Spinal cord (tissue), 10 donors: Measurements from ENCODE around the gene SIGLEC1. TPM values are rescaled to one million over a fixed set of nuclear protein-coding genes. Genes with fewer than 3 reads are reported as not detected.

Source experiments
- DNase-seq, 6 donors: peaks; one replicate each; pipeline versions ENCODE4 v3.0.0 to v3.0.0-alpha.2; 2013 to 2015; ENCODE audit warnings: low spot score in 6 of 6, low read depth in 4 of 6
- H3K27ac ChIP-seq: one replicate; pipeline ENCODE4 v1.5.1; 2013; ENCODE audit warnings: low read depth, low read length, control low read depth
- H3K27me3 ChIP-seq: one replicate; pipeline ENCODE4 v1.6.1; 2013; ENCODE audit warnings: low read length; ENCODE audit not compliant: control insufficient read depth, insufficient read depth
- H3K36me3 ChIP-seq: one replicate; pipeline ENCODE4 v1.6.1; 2013; ENCODE audit warnings: low read length; ENCODE audit not compliant: control insufficient read depth, insufficient read depth
- H3K4me1 ChIP-seq: one replicate; pipeline ENCODE4 v1.6.1; 2013; ENCODE audit warnings: low read length; ENCODE audit not compliant: control insufficient read depth, insufficient read depth
- H3K4me3 ChIP-seq: one replicate; pipeline ENCODE4 v1.5.1; 2013; ENCODE audit warnings: low read depth, low read length, control low read depth
- H3K9me3 ChIP-seq: one replicate; pipeline ENCODE4 v1.6.1; 2013; ENCODE audit warnings: low read length; ENCODE audit not compliant: control insufficient read depth, insufficient read depth
- WGBS: methylation state at CpG from one replicate; pipeline ENCODE4 v1.1.5; 2013; ENCODE audit warnings: missing lambda C conversion rate; ENCODE audit not compliant: insufficient coverage; 5-methylcytosine and 5-hydroxymethylcytosine counted together
- polyA plus RNA-seq, 2 donors: library from polyadenylated mRNA; unstranded; fragments of 120-200 nt; gene quantifications; one replicate each; pipeline ENCODE4 v1.2.1, GENCODE V29; 2013; ENCODE audit not compliant: insufficient read length in 2 of 2
- total RNA-seq, 2 donors: library from RNA; depleted of rRNA in 1 of 2; stranded (reverse); fragments of 120-200 nt in 1 of 2; fragments of >200 nt in 1 of 2; gene quantifications; one replicate each; pipeline versions ENCODE4 v1.2.3 to v1.2.4, GENCODE V29; 2013 to 2014
- donor health status: healthy.

SIGLEC1 gene
- total and polyA plus RNA-seq, 4 donors = 0.71 to 1.9 (median 1.5) TPM

DNA sequence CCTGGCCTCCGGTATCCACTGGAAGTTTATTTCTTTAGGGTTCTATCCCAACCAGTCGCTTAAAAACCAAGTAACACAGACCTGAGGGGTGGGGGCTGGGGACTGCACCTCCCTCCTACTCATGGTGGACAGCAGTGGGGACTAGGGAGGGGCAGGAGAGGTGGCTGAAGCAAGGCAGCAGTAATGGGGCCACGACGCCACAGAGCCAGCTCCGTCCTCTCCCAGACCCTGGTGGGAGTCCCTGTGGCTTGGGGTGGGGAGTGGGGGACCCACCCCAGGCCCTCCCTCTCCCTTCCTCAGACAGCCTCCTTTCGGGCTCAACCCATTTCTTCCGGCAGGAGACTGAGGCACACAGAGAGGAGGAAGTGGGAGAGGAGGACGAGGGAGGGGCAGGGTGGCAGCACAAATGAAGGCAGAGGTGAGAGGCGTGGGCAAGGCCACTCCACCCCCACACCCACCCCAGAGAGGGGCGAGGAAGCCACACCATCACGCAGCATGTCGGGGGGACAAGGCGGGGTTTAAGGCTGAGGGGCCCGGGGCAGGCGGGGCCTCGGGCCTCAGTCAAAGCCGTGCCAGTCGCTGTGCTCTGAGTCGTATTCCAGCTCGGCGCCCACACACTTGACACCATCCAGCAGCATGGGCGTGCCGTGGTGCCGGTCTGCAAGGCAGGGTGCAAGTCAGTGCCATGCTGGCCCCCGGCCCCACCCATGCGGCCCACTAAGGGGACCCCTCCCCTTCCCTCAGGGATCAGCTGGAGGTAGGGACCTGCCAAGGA, 41.3 kb upstream of the SIGLEC1 start:
- Histone ChIP-seq H3K4me1 (peaks cover 29% of the 10 kb centered on the region), H3K4me3 (no peak overlapping the region), H3K27ac (no peak overlapping the region), H3K9me3 (no peaks in the 10 kb centered on the region), H3K27me3 (peaks cover 33% of the 10 kb centered on the region), H3K36me3 (peaks cover 47% of the 10 kb centered on the region)
- WGBS = 96% methylated on average over 15 of the region's 26 CpGs
- DNase-seq = no peak

- Histone ChIP-seq H3K36me3 (peaks cover 44% of the 10 kb centered on the region), H3K4me1 (peaks cover 29% of the 10 kb centered on the region), H3K4me3 (no peak overlapping the region), H3K27me3 (peaks cover 35% of the 10 kb centered on the region), H3K27ac (no peak overlapping the region), H3K9me3 (no peaks in the 10 kb centered on the region)
- peak in 2 of 6 donors; percentile 79 to 80 for DNase-seq
- 6% methylated on average over 2 of the region's 4 CpGs for WGBS
Measured at GRCh38 chr20:3753098-3753497, 40.7 kb upstream of the SIGLEC1 start.

DNA sequence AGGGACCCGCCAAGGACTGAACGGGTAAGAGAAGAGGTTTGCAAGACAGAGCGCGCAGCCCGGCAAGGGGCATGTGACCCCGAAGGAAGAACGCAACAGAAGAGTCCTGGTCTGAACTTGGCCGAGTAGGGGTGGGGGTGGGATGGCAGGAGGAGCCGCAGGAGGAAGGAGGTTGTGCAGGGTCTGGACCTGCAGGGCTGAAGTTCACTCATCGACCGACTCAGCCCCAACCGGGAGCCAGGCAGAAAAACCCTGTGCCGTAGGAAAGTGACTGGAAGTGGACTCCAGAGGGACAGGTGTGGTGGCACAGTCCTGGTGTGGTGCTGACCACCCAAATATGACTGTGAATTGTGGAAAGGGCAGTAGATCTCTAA, 40.0 kb upstream of the SIGLEC1 start:
- Histone ChIP-seq H3K4me1 (peaks cover 29% of the 10 kb centered on the region), H3K9me3 (no peaks in the 10 kb centered on the region), H3K4me3 (no peak overlapping the region), H3K27me3 (peaks cover 37% of the 10 kb centered on the region), H3K36me3 (peaks cover 38% of the 10 kb centered on the region), H3K27ac (no peak overlapping the region)
- WGBS = 29% methylated on average over 13 of the region's 13 CpGs
- no peak for DNase-seq

DNA sequence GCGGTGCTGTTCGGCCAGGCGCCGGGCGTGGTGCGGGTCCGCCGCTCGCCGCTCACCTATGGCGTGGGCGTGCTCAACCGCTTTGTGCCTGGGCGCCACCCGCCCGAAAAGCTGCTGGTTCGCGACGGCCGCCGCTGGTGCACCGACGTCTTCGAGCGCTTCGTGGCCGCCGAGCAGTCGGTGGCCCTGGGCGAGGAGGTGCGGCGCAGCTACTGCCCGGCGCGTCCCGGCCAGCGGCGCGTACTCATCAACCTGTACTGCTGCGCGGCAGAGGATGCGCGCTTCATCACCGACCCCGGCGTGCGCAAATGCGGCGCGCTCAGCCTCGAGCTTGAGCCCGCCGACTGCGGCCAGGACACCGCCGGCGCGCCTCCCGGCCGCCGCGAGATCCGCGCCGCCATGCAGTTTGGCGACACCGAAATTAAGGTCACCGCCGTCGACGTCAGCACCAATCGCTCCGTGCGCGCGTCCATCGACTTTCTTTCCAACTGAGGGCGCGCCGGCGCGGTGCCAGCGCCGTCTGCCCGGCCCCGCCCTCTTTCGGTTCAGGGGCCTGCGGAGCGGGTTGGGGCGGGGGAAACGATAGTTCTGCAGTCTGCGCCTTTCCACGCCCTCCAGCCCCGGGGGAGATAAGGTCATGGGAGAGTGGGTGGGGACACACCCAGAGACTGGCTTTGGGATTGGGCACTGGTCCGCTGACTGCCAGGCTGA, 39.4 kb upstream of the SIGLEC1 start:
- WGBS = 6% methylated on average over 95 of the region's 95 CpGs
- DNase-seq = peak in 2 of 6 donors; percentile 71 to 73
- Histone ChIP-seq H3K9me3 (no peaks in the 10 kb centered on the region), H3K4me3 (no peak overlapping the region), H3K36me3 (peaks cover 38% of the 10 kb centered on the region), H3K4me1 (peaks cover 29% of the 10 kb centered on the region), H3K27me3 (peaks cover 41% of the 10 kb centered on the region), H3K27ac (no peak overlapping the region)

DNA sequence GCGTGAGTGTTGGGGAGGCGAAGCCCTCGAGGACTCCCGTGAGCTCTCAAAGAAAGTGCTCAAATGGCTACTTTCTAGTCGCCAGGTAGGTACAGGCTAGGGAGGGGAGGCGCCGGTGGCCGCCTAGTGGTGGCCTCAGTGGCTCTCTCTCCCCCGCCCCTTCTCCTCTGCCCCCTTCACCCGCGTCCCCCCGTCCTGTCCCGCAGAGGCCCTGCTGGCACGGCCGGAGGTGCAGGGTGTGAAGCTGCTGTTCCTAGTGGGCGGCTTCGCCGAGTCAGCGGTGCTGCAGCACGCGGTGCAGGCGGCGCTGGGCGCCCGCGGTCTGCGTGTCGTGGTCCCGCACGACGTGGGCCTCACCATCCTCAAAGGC, 38.9 kb upstream of the SIGLEC1 start:
- Histone ChIP-seq H3K4me1 (peaks cover 27% of the 10 kb centered on the region), H3K9me3 (no peaks in the 10 kb centered on the region), H3K27ac (no peak overlapping the region), H3K36me3 (peaks cover 36% of the 10 kb centered on the region), H3K27me3 (peaks cover 41% of the 10 kb centered on the region), H3K4me3 (no peak overlapping the region)
- WGBS = 35% methylated on average over 28 of the region's 31 CpGs
- DNase-seq = no peak

DNA sequence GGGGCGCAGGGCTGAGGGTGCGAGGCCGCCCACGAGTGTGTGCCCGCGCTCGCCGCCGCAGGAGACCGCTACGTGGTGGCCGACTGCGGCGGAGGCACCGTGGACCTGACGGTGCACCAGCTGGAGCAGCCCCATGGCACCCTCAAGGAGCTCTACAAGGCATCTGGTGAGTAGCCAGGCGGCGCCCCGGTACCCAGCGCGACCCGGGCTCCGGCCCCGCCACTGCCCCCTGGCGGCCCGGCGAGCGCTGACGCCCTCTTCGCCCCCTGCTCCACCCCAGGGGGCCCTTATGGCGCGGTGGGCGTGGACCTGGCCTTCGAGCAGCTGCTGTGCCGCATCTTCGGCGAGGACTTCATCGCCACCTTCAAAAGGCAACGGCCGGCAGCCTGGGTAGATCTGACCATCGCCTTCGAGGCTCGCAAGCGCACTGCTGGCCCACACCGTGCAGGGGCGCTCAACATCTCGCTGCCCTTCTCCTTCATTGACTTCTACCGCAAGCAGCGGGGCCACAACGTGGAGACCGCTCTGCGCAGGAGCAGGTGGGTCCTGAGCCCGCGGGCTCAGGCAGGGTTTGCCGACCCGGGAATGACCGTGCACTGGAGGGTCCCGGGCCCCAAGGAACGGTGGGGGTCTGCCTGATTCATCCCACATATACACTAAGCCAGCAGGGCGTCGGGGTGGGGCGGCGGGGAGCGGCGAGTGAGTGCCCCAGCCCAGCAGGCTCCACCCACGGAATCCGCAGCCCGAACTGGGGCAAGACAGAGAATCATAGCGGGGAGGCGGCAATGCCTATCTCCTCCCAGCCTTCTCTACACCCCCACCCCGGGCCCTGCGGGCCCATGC, 37.5 kb upstream of the SIGLEC1 start:
- no peak overlapping the region for H3K4me3 ChIP-seq
- WGBS = 18% methylated on average over 68 of the region's 72 CpGs
- H3K36me3 ChIP-seq = peaks cover 22% of the 10 kb centered on the region
- H3K27ac ChIP-seq = no peak overlapping the region
- H3K9me3 ChIP-seq = no peaks in the 10 kb centered on the region
- DNase-seq = peak in 2 of 6 donors; percentile 46 to 49
- H3K27me3 ChIP-seq = peaks cover 50% of the 10 kb centered on the region
- peaks cover 31% of the 10 kb centered on the region for H3K4me1 ChIP-seq

- H3K4me3 ChIP-seq = no peak overlapping the region
- DNase-seq = no peak
- no peak overlapping the region for H3K27ac ChIP-seq
- no peaks in the 10 kb centered on the region for H3K9me3 ChIP-seq
- peaks cover 50% of the 10 kb centered on the region for H3K27me3 ChIP-seq
- peaks cover 31% of the 10 kb centered on the region for H3K4me1 ChIP-seq
- peaks cover 15% of the 10 kb centered on the region for H3K36me3 ChIP-seq
- 27% methylated on average over 4 of the region's 24 CpGs for WGBS
Measured at GRCh38 chr20:3749087-3749688, 36.8 kb upstream of the SIGLEC1 start.

DNA sequence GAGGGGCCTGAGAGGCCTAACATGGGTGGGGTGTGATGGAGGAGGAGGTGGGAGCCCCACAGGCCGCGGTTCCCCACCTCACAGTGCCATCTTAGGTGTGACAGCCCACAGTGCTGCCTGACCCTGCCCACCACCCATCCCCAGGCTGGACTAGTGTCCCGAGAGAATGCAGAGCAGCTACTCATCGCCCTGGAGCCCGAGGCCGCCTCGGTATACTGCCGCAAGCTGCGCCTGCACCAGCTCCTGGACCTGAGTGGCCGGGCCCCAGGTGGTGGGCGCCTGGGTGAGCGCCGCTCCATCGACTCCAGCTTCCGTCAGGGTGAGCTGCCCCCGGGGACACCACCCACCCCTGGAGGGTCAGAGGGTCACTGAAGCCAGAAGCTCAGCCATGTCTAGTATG, 35.7 kb upstream of the SIGLEC1 start:
- Histone ChIP-seq H3K36me3 (peaks cover 7% of the 10 kb centered on the region), H3K27ac (no peak overlapping the region), H3K27me3 (peaks cover 50% of the 10 kb centered on the region), H3K9me3 (no peaks in the 10 kb centered on the region), H3K4me3 (no peak overlapping the region), H3K4me1 (peaks cover 31% of the 10 kb centered on the region)
- DNase-seq = no peak
- 90% methylated on average over 14 of the region's 16 CpGs for WGBS

DNA sequence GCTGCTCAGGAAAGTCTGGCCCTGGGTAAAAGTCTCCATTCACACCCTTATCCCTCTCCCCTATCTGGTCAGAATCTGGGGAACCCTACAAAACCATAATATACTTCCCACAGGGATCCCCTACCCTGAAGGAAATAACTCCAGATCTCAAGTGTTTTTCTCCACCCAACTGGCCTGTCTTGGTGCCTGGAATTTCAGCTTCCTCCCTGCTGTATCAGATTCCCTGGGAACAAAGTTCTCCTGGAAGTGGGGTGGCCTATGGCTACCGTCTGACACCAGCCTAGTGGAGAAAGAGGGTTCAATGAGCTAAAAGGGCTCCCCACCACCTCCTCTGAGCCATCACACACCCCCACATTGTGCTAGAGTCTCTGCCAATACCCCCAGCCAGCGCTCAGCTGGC, 35.1 kb upstream of the SIGLEC1 start:
- H3K27me3 ChIP-seq = peaks cover 50% of the 10 kb centered on the region
- no peaks in the 10 kb centered on the region for H3K9me3 ChIP-seq
- DNase-seq = no peak
- H3K27ac ChIP-seq = no peak overlapping the region
- H3K36me3 ChIP-seq = peaks cover 7% of the 10 kb centered on the region
- no peak overlapping the region for H3K4me3 ChIP-seq
- peaks cover 30% of the 10 kb centered on the region for H3K4me1 ChIP-seq
- WGBS = no CpG with 5 or more reads among the region's 2 CpGs
